ENCODE data around the gene ALDH1B1.
"Not testable (repeated sequence)": the region's sequence is repeated elsewhere in the genome, so short reads cannot be mapped to it uniquely, and the experiment has no call there.

The ALDH1B1 gene

DNA sequence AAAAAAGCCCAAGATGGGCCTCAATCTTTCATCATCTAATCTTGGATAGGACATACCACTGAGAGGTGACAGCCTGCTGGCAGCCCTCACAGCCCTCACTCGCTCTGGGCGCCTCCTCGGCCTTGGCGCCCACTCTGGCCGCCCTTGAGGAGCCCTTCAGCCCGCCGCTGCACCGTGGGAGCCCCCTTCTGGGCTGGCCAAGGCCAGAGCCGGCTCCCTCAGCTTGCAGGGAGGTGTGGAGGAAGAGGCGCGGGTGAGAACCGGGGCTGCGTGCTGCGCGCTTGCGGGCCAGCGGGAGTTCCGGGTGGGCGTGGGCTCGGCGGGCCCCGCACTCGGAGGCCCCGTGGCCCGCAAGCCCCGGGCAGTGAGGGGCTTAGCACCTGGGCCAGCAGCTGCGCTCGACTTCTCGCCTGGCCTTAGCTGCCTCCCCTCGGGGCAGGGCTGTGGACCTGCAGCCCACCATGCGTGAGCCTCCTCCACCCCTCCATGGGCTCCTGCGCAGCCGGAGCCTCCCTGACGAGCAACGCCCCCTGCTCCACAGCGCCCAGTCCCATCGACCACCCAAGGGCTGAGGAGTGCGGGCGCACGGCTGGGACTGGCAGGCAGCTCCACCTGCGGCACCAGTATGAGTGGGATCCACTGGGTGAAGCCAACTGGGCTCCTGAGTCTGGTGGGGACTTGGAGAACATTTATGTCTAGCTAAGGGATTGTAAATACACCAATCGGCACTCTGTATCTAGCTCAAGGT is 15.0 kb upstream of the ALDH1B1 start:
- Histone ChIP-seq H3K4me1 (ENCODE audit: control insufficient read depth, insufficient read depth, low read length) (peaks cover 15% of the 10 kb centered on the region), H3K27me3 (ENCODE audit: control insufficient read depth, insufficient read depth, low read length) (peaks cover 15% of the 10 kb centered on the region)
- not testable (repeated sequence) for H3K9ac ChIP-seq (ENCODE audit: low read depth, low read length); H3K27ac ChIP-seq (ENCODE audit: low read depth, low read length); H3K36me3 ChIP-seq (ENCODE audit: control insufficient read depth, insufficient read depth, low read length); H3K4me3 ChIP-seq (ENCODE audit: low read depth, low read length); H3K9me3 ChIP-seq (ENCODE audit: control insufficient read depth, insufficient read depth, low read length)

DNA sequence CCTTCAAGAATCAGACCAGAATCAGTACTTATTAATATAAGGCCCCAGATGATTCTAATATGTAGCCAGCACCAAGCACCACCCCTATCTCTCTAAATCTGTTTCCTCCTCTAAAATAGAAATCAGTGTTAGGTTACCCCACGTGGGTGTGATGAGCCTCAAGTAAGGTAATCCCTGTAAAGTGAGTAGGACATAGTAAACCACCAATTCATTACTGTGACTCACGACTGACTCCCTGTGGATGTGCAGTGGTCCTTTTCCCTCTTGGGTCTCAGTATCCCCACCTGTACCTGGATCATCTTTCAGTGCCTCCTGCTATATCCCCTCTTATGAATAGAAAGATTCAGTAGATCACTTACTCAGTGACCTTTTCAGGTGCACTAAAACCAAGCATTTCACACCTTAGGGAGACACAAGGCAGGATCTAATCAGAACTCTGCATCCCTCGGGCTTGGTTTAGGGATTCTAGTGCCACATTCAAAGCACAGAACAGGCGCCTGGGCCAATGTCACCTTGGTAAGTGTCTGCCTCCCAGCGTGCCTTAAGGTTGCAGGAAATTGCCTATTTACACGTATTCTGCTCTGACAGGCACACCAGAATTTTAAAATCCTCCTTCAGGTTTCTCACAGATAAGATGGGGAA is 12.2 kb upstream of the ALDH1B1 start:
- H3K27me3 ChIP-seq (ENCODE audit: control insufficient read depth, insufficient read depth, low read length) = peaks cover 12% of the 10 kb centered on the region
- no peaks in the 10 kb centered on the region for H3K9me3 ChIP-seq (ENCODE audit: control insufficient read depth, insufficient read depth, low read length)
- H3K4me1 ChIP-seq (ENCODE audit: control insufficient read depth, insufficient read depth, low read length) = peaks cover 15% of the 10 kb centered on the region
- peak overlapping the region; percentile 78 for H3K27ac ChIP-seq (ENCODE audit: low read depth, low read length)
- H3K9ac ChIP-seq (ENCODE audit: low read depth, low read length) = no peak overlapping the region
- H3K36me3 ChIP-seq (ENCODE audit: control insufficient read depth, insufficient read depth, low read length) = no peaks in the 10 kb centered on the region
- H3K4me3 ChIP-seq (ENCODE audit: low read depth, low read length) = no peak overlapping the region

DNA sequence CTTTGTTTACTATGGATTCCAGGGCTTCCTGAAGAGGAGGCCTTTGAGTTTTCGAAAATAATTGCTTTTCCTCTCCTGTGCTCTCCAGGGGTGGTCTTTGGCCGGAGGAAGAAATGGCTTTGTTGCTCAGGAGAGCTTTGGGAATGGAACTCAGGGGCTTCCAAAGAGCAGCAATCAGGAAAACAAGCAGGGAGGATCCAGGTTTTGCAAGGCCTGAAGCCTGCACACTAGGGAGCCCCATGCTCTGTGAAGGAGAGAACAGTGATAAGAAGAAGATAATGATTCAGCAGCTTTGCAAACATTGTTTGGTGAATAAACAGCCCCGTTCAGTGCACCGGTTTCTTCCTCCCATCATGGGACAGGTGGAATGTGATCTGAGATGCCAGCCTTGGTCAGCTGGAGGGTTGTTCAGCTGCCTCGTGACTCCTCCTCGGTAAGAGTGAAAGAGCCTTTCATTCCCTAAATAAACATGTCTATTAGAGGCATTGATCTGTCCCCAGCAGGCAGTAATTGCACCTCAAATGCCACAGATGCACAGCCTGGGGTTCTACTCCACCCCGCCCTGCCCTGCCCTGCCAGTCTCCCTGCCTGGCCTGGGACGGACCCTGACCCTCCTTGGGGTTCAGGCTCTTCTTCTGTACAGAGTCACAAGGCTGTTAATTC is 11.5 kb upstream of the ALDH1B1 start:
- Histone ChIP-seq H3K9ac (ENCODE audit: low read depth, low read length) (no peak overlapping the region), H3K27ac (ENCODE audit: low read depth, low read length) (peak overlapping the region; percentile 78), H3K9me3 (ENCODE audit: control insufficient read depth, insufficient read depth, low read length) (no peaks in the 10 kb centered on the region), H3K36me3 (ENCODE audit: control insufficient read depth, insufficient read depth, low read length) (no peaks in the 10 kb centered on the region), H3K27me3 (ENCODE audit: control insufficient read depth, insufficient read depth, low read length) (peaks cover 12% of the 10 kb centered on the region), H3K4me1 (ENCODE audit: control insufficient read depth, insufficient read depth, low read length) (peaks cover 15% of the 10 kb centered on the region), H3K4me3 (ENCODE audit: low read depth, low read length) (no peak overlapping the region)

DNA sequence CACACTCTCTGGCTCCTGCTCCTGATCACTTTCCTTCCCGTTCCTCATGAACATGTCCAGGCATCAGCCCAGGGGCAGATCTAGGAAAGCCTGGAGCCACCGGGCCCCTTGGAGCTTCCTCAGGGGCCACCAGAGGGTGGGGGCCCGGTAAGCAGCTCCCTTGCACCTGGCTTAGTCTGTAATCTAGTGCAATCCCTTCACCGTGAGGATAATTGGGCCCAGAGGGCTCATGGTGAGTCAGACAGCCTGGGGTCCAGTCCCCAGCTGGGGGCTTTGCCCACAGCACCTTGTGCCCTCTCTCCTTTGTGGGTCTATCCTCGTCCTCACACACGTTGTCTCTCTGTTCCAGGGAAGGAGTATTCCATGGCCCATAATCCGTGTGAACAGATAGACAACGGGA is 10.4 kb upstream of the ALDH1B1 start:
- H3K27ac ChIP-seq (ENCODE audit: low read depth, low read length) = no peak overlapping the region
- H3K4me3 ChIP-seq (ENCODE audit: low read depth, low read length) = no peak overlapping the region
- no peak overlapping the region for H3K9ac ChIP-seq (ENCODE audit: low read depth, low read length)
- H3K4me1 ChIP-seq (ENCODE audit: control insufficient read depth, insufficient read depth, low read length) = peaks cover 15% of the 10 kb centered on the region
- H3K9me3 ChIP-seq (ENCODE audit: control insufficient read depth, insufficient read depth, low read length) = no peaks in the 10 kb centered on the region
- H3K27me3 ChIP-seq (ENCODE audit: control insufficient read depth, insufficient read depth, low read length) = peaks cover 12% of the 10 kb centered on the region
- H3K36me3 ChIP-seq (ENCODE audit: control insufficient read depth, insufficient read depth, low read length) = no peaks in the 10 kb centered on the region

DNA sequence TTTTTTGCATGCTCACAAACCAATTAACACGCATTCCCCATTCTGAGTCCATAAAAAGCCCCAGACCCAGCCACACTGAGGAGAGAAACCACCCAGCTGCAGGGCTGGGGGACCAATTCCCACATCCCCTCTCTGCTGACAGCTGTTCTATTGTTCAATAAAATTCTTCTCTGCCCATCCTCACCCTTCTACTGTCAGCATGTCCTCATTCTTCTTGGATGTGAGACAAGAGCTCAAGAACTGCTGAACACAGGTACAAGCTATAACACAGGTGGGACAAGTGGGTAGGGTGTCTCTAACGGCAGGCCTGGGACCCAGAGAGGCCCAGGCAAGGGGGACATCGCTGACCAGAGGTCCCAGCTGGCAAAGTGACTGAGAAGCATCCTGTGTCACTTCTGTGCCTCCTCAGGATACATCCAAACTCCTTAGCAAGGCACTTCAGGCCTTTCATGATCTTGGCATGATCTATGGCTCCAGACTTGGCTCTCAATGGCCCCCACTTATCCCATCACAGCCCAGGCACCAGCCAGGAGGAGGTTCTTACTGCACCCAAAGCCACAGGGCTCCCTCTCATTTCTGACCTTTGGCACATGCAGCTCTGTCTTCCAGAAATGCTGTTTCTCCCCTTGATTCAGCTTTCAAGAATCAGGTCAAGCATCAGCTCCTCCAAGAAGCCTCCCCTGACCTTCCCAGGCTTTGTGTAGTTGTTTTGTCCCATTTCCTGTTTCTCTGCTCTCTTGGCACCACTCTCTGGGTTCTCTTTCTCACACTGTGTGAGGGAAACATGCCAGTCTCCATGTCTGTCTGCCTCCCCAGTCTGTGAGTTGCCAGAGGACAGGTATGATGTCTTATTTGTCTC is 7.3 kb upstream of the ALDH1B1 start:
- no peak overlapping the region for H3K9ac ChIP-seq (ENCODE audit: low read depth, low read length)
- no peak overlapping the region for H3K4me3 ChIP-seq (ENCODE audit: low read depth, low read length)
- no peaks in the 10 kb centered on the region for H3K36me3 ChIP-seq (ENCODE audit: control insufficient read depth, insufficient read depth, low read length)
- H3K27me3 ChIP-seq (ENCODE audit: control insufficient read depth, insufficient read depth, low read length) = peaks cover 6% of the 10 kb centered on the region
- peaks cover 10% of the 10 kb centered on the region for H3K4me1 ChIP-seq (ENCODE audit: control insufficient read depth, insufficient read depth, low read length)
- H3K27ac ChIP-seq (ENCODE audit: low read depth, low read length) = no peak overlapping the region
- H3K9me3 ChIP-seq (ENCODE audit: control insufficient read depth, insufficient read depth, low read length) = no peaks in the 10 kb centered on the region

DNA sequence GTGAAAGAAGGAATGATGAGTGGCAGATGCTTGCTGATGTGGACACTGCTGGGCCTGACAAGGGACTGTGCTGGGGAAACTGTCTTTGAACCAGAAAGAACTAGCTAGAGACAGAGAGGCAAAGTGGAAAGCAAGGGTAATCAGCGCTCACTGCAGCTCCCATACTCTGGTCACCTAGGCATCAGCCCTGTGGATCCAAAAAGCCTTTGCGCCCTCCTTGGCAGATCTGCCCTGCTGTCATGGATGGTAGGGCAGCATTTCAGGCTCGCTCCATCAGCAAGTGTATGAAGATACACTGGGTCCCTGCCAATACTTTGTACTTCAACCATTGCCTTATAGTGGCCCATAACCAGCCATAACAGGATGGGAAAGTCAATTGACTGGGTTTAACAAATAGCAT is 6.6 kb upstream of the ALDH1B1 start:
- Histone ChIP-seq H3K36me3 (ENCODE audit: control insufficient read depth, insufficient read depth, low read length) (no peaks in the 10 kb centered on the region), H3K27ac (ENCODE audit: low read depth, low read length) (no peak overlapping the region), H3K27me3 (ENCODE audit: control insufficient read depth, insufficient read depth, low read length) (peaks cover 7% of the 10 kb centered on the region), H3K4me3 (ENCODE audit: low read depth, low read length) (no peak overlapping the region), H3K4me1 (ENCODE audit: control insufficient read depth, insufficient read depth, low read length) (peaks cover 3% of the 10 kb centered on the region), H3K9ac (ENCODE audit: low read depth, low read length) (no peak overlapping the region), H3K9me3 (ENCODE audit: control insufficient read depth, insufficient read depth, low read length) (no peaks in the 10 kb centered on the region)

DNA sequence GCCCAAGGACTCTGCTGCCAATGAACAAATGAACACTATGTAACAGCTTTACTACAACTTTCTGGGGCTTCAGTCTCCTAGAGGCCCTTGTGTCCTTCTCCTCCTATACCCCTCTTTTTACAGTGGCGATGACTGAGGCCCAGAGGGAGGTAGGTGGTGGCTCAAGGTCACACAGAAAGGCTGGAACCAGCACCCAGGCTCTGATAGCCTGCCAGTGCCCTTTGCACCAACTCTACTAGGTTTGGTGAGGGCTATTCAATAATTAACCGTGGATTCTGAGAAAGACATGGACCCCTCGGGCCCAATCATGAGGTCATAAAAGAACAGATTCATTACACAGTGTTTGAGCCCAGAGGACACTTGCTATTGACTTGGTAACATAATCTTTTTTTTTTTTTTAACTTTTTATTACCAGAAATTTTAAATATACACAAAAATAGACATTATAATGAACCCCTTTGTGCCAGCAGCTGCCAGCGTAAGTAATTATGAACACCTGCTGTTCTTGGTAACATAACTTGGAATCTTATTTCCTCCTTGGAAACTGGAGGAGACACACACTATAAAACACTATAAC is 6.1 kb upstream of the ALDH1B1 start:
- no peak overlapping the region for H3K4me3 ChIP-seq (ENCODE audit: low read depth, low read length)
- no peaks in the 10 kb centered on the region for H3K9me3 ChIP-seq (ENCODE audit: control insufficient read depth, insufficient read depth, low read length)
- peaks cover 10% of the 10 kb centered on the region for H3K27me3 ChIP-seq (ENCODE audit: control insufficient read depth, insufficient read depth, low read length)
- no peak overlapping the region for H3K9ac ChIP-seq (ENCODE audit: low read depth, low read length)
- H3K4me1 ChIP-seq (ENCODE audit: control insufficient read depth, insufficient read depth, low read length) = no peaks in the 10 kb centered on the region; the same call in 1 of the 2 replicates
- no peaks in the 10 kb centered on the region for H3K36me3 ChIP-seq (ENCODE audit: control insufficient read depth, insufficient read depth, low read length)
- no peak overlapping the region for H3K27ac ChIP-seq (ENCODE audit: low read depth, low read length)

DNA sequence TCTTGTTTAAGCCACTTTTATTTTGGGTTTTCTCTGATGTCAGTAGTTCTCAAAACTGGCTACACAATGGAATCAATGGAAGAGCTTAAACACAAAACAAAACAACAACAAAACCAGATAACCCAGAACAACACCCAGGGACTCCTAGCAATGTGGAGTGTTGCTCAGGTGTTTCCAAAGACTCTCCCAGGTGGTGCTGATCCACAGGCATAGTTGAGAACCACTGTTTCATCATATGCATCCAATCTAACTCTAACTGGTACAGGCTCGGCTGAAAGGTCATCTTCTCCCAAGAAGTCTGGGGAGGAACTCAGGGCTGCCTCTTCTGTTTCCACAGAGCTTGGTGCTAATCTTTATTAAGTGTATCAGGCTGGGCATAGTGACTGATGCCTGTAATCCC is 5.4 kb upstream of the ALDH1B1 start:
- Histone ChIP-seq H3K9ac (ENCODE audit: low read depth, low read length) (no peak overlapping the region), H3K36me3 (ENCODE audit: control insufficient read depth, insufficient read depth, low read length) (no peaks in the 10 kb centered on the region), H3K27ac (ENCODE audit: low read depth, low read length) (no peak overlapping the region), H3K27me3 (ENCODE audit: control insufficient read depth, insufficient read depth, low read length) (peaks cover 14% of the 10 kb centered on the region), H3K9me3 (ENCODE audit: control insufficient read depth, insufficient read depth, low read length) (no peaks in the 10 kb centered on the region), H3K4me3 (ENCODE audit: low read depth, low read length) (no peak overlapping the region), H3K4me1 (ENCODE audit: control insufficient read depth, insufficient read depth, low read length) (peaks cover 2% of the 10 kb centered on the region; the same call in 1 of the 2 replicates)

DNA sequence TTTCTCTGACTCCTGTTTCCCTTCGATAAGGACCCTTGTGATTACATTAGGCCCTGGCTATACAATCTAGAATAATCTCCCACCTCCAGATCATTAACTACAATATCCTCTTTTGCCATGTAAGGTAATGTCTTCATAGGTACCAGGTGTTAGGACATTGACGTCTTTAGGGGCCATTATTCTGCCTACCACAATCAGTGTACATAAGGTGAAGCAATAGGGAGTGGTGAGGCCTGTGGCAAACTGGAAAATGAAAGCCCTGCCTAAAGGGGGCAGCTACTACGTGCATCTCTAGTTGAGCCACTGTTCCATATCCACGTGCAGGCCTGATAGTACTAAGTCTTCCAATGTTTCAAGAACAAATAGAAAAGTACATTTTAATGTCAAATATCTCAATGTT is 4.8 kb upstream of the ALDH1B1 start:
- no peak overlapping the region for H3K27ac ChIP-seq (ENCODE audit: low read depth, low read length)
- no peaks in the 10 kb centered on the region for H3K36me3 ChIP-seq (ENCODE audit: control insufficient read depth, insufficient read depth, low read length)
- peaks cover 3% of the 10 kb centered on the region; the same call in 1 of the 2 replicates for H3K4me1 ChIP-seq (ENCODE audit: control insufficient read depth, insufficient read depth, low read length)
- peaks cover 8% of the 10 kb centered on the region for H3K27me3 ChIP-seq (ENCODE audit: control insufficient read depth, insufficient read depth, low read length)
- no peak overlapping the region for H3K4me3 ChIP-seq (ENCODE audit: low read depth, low read length)
- no peaks in the 10 kb centered on the region for H3K9me3 ChIP-seq (ENCODE audit: control insufficient read depth, insufficient read depth, low read length)
- H3K9ac ChIP-seq (ENCODE audit: low read depth, low read length) = no peak overlapping the region

All from HUES48 (cell line).